ENCODE results near the gene TOM1L2.

DNA sequence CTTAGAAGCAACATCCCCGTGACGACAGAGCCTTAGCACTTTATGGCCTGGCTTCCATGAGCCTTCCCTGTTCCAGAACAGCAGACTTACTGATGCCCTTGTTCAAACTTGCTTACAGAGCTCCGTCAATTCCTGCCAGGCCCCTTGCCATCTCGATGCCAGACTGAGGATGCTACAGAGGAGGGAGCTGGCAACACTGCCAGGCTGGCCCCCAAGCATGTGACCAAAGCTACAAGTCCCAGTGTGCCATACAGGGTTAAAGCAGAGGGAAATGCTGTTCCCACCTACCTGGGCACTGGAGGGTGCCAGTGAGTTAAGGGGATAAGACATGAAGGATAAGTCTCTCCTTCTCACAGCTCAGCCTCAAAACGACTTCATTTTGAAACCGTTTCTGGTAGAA is 102.0 kb downstream of the TOM1L2 start:
- TF ChIP-seq, protein P1, sequence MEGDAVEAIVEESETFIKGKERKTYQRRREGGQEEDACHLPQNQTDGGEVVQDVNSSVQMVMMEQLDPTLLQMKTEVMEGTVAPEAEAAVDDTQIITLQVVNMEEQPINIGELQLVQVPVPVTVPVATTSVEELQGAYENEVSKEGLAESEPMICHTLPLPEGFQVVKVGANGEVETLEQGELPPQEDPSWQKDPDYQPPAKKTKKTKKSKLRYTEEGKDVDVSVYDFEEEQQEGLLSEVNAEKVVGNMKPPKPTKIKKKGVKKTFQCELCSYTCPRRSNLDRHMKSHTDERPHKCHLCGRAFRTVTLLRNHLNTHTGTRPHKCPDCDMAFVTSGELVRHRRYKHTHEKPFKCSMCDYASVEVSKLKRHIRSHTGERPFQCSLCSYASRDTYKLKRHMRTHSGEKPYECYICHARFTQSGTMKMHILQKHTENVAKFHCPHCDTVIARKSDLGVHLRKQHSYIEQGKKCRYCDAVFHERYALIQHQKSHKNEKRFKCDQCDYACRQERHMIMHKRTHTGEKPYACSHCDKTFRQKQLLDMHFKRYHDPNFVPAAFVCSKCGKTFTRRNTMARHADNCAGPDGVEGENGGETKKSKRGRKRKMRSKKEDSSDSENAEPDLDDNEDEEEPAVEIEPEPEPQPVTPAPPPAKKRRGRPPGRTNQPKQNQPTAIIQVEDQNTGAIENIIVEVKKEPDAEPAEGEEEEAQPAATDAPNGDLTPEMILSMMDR (conservative IDR thresholded peaks at IDR 0.05; ENCODE audit: low read depth, low read length): no peak
- TF ChIP-seq, protein P2, sequence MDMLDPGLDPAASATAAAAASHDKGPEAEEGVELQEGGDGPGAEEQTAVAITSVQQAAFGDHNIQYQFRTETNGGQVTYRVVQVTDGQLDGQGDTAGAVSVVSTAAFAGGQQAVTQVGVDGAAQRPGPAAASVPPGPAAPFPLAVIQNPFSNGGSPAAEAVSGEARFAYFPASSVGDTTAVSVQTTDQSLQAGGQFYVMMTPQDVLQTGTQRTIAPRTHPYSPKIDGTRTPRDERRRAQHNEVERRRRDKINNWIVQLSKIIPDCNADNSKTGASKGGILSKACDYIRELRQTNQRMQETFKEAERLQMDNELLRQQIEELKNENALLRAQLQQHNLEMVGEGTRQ (IDR thresholded peaks at IDR 0.05; ENCODE audit: low read depth, low read length): no peak
- TF ChIP-seq RFX5 (IDR thresholded peaks at IDR 0.05; ENCODE audit: low read depth, low read length): no peak

Measured in IMR-90 (cell line).